ENCODE measurements around the gene SERP2.

The SERP2 gene

GRCh38 chr13:44415815-44416214 lies 42.2 kb downstream of the SERP2 start:
- H3K4me3 ChIP-seq (ENCODE audit: low read depth, low read length): no peak overlapping the region
- no peak for TF ChIP-seq CTCF (IDR thresholded peaks at IDR 0.05; ENCODE audit: low read depth, low read length, missing control alignments)
- in situ Hi-C loops (cut with HindIII; ENCODE audit: low sequenced_read_pairs): no loop called here
- no peak for DNase-seq (ENCODE audit: low read depth)

GRCh38 chr13:44416301-44416700 lies 42.7 kb downstream of the SERP2 start:
- in situ Hi-C loops (cut with HindIII; ENCODE audit: low sequenced_read_pairs): no loop called here
- no peak overlapping the region for H3K4me3 ChIP-seq (ENCODE audit: low read depth, low read length)
- TF ChIP-seq CTCF (IDR thresholded peaks at IDR 0.05; ENCODE audit: low read depth, low read length, missing control alignments): no peak
- no peak for DNase-seq (ENCODE audit: low read depth)

- no peak for DNase-seq (ENCODE audit: low read depth)
- TF ChIP-seq CTCF (IDR thresholded peaks at IDR 0.05; ENCODE audit: low read depth, low read length, missing control alignments): no peak
- in situ Hi-C loops (cut with HindIII; ENCODE audit: low sequenced_read_pairs): no loop called here
- H3K4me3 ChIP-seq (ENCODE audit: low read depth, low read length): no peak overlapping the region
Observed at GRCh38 chr13:44416744-44417143, 43.1 kb downstream of the SERP2 start.

GRCh38 chr13:44417446-44417845 lies 43.8 kb downstream of the SERP2 start:
- in situ Hi-C loops (cut with HindIII; ENCODE audit: low sequenced_read_pairs): no loop called here
- TF ChIP-seq CTCF (IDR thresholded peaks at IDR 0.05; ENCODE audit: low read depth, low read length, missing control alignments): no peak
- no peak for DNase-seq (ENCODE audit: low read depth)
- H3K4me3 ChIP-seq (ENCODE audit: low read depth, low read length): no peak overlapping the region

GRCh38 chr13:44417876-44418275 lies 44.3 kb downstream of the SERP2 start:
- TF ChIP-seq CTCF (IDR thresholded peaks at IDR 0.05; ENCODE audit: low read depth, low read length, missing control alignments): no peak
- H3K4me3 ChIP-seq (ENCODE audit: low read depth, low read length): no peak overlapping the region
- in situ Hi-C loops (cut with HindIII; ENCODE audit: low sequenced_read_pairs): no loop called here
- DNase-seq (ENCODE audit: low read depth): no peak

- no peak for DNase-seq (ENCODE audit: low read depth)
- in situ Hi-C loops (cut with HindIII; ENCODE audit: low sequenced_read_pairs): no loop called here
- TF ChIP-seq CTCF (IDR thresholded peaks at IDR 0.05; ENCODE audit: low read depth, low read length, missing control alignments): no peak
- H3K4me3 ChIP-seq (ENCODE audit: low read depth, low read length): no peak overlapping the region
Observed at GRCh38 chr13:44420376-44421220, 47.0 kb downstream of the SERP2 start.

All from astrocyte of the cerebellum (primary cell).